ENCODE results near the gene MYL6B. TPM values are rescaled to one million over a fixed set of nuclear protein-coding genes. Genes with fewer than 3 reads are reported as not detected.

Gene MYL6B
- total RNA-seq, 2 donors from 2014 or later: 99.7 to 112 TPM

DNA sequence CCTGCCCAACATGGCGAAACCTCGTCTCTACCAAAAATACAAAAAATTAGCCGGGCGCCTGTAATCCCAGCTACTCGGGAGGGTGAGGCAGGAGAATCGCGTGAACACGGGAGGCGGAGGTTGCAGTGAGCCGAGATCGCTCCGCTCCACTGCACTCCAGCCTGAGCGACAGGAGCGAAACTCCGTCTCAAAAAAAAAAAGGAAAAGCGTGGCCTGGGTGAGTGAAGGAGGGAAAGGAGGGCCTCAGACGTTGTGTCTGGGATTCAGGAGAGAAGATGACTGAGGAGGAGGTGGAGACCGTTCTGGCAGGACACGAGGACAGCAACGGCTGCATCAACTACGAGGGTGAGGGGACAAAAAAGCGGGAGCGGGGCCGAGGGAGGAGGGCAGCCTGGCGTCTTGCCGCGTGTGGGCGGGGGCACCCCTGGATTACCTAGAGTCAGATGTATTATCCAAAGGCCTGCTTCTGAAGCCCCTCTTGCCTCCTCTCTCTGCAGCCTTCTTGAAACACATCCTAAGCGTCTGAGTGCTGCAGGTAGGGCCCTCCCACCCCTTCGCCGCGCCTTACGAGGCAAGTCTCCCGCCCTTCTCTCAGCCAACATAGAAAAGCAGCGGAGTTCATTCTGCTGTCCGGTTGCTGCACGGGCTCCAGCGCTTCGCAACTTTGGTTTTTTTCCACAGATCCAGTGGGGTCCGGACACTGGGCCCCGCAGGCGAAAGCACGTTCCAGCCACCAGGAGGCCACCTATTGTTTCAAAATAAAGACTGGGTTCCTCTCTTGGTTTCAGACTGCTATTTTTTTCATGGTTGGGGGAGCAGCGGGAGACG, 5.0 kb downstream of the MYL6B start:
- ATAC-seq (peak; percentile 17 to 59), DNase-seq (ENCODE audit: low spot score in 2 of 2) (peak in 1 of 2 donors; percentile 53)
- Mint-ChIP-seq H3K27ac (peak overlapping the region; percentile 95 to 96), H3K9me3 (no peaks in the 10 kb centered on the region), H3K36me3 (peaks cover 42 to 65% of the 10 kb centered on the region in 2 donors)

DNA sequence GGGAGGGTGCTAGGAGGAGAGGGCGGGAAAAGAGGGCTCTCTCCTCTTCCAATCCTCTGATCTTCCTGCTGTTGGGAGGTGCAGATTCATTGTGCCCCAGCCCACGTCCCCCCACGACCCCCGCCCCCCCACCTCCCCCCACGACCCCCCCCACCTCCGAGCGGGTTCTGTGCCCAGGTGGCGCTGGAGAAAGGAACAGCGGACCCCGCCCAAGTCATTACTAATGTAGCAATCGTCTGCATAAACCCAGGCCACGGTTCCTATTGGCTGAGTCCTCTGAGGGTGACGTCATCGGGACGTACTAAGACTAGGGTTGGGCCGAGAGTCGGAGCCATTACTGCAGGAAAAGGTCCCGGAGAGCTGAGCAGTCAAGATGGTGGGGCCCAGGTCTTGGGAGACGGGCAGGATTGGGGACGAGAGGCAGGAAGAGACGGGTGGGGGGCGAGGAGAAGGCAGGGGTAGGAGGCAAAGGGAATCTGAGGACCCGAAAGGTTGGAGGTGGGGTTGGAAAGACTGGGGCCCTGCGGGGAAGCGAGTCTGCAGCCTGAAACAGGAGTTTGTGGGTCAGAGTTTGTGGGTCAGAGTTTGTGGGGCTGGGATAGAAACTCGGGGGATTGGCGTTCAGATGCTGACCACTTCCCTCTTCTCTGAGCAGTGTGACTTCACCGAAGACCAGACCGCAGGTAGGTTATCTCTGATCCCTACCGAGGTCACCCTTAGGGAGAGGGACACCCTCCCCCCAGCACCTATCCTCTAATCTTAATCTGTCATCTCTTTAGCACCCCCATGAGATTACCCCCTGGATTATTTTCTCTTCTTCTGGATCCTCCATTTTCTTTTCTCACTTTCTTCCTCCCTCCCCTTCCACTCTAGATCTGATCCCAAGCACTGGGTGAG, 5.9 kb downstream of the MYL6B start, which contains the start of gene MYL6:
Gene MYL6, plus strand, starts transcription at position 331 of the 897 bp plus-strand sequence. Its CDS starts 43 bp downstream, at position 374.
- Mint-ChIP-seq H3K9me3 (no peaks in the 10 kb centered on the region), H3K36me3 (peaks cover 42 to 62% of the 10 kb centered on the region in 2 donors)
- ATAC-seq: peak; percentile 86 to 92

DNA sequence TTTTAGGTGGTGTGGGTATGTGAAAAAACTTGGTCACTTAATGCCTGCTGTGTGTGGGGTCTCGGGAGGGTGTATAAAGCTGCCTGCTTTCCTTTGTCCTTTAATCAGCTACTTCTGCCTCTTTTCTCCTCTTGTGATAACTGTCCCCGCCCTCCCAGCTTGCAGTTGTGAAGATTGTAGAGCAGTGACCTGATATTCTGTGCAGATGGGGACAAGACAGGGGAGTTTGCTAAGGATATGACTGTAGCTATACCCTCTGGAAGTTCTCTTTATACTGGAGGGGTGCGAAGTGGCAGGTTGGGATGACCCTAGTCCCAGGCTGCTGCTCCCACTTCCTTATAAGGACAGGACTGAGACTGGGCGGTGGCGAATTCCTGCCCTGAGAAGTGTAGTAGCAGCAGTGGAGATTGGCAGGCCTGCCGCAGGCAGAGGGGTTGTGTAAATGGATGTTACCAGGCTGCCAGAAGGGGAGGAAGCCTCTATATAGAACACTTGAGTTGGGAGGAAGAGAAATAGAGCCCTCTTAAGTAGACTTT, 6.6 kb downstream of the MYL6B start:
- no peak for DNase-seq (ENCODE audit: low spot score in 2 of 2)
- Mint-ChIP-seq H3K27ac (peak overlapping the region; percentile 95 to 98), H3K36me3 (peaks cover 42 to 62% of the 10 kb centered on the region in 2 donors), H3K9me3 (no peaks in the 10 kb centered on the region)
- peak in 1 of 2 donors; percentile 17 for ATAC-seq

More for the DNA sequence above, 5.9 kb downstream of the MYL6B start, which contains the start of gene MYL6:
- DNase-seq (ENCODE audit: low spot score in 2 of 2): peak; percentile 87 to 92
- H3K27ac Mint-ChIP-seq: peak within 1 kb of the TSS; percentile 95 to 98

DNA sequence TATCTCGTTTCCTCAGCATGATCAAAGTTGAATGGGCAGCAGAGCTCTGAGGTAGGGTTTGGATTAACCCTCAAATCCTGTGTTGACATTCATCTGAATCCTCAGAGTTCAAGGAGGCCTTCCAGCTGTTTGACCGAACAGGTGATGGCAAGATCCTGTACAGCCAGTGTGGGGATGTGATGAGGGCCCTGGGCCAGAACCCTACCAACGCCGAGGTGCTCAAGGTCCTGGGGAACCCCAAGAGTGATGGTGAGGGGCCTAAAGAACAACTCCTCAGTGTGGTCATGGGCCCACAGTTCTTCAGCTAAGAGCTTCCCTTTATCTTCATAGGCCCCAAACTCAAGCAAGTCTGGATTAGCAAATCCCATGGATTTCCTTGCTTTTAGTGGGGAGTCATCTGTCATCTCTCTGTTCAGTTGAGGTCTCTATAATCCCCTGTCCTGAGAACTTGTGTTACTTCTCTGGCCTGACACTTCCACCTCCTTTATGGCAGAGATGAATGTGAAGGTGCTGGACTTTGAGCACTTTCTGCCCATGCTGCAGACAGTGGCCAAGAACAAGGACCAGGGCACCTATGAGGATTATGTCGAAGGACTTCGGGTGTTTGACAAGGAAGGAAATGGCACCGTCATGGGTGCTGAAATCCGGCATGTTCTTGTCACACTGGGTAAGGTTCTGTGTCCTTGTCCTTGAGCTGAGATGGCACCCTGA, 7.2 kb downstream of the MYL6B start:
- Mint-ChIP-seq H3K27ac (peak overlapping the region; percentile 95 to 98), H3K36me3 (peaks cover 42 to 62% of the 10 kb centered on the region in 2 donors)

GRCh38 chr12:56160193-56160763, 7.9 kb downstream of the MYL6B start:
- DNase-seq (ENCODE audit: low spot score in 2 of 2) (peak in 1 of 2 donors; percentile 48), ATAC-seq (peak; percentile 22 to 38)
- Mint-ChIP-seq H3K9me3 (no peaks in the 10 kb centered on the region), H3K36me3 (peaks cover 42 to 61% of the 10 kb centered on the region in 2 donors), H3K27ac (peak overlapping the region; percentile 95 to 98)

More for the DNA sequence above, 7.2 kb downstream of the MYL6B start:
- H3K9me3 Mint-ChIP-seq: no peaks in the 10 kb centered on the region
- DNase-seq (ENCODE audit: low spot score in 2 of 2) (no peak), ATAC-seq (no peak)

GRCh38 chr12:56160894-56161689, 8.7 kb downstream of the MYL6B start:
- no peak for ATAC-seq

GRCh38 chr12:56161690-56162351, 9.4 kb downstream of the MYL6B start:
- no peak for ATAC-seq
- H3K27ac Mint-ChIP-seq: peak overlapping the region; percentile 81 to 95
- H3K36me3 Mint-ChIP-seq: peaks cover 42 to 48% of the 10 kb centered on the region in 2 donors
- H3K9me3 Mint-ChIP-seq: no peaks in the 10 kb centered on the region
- DNase-seq (ENCODE audit: low spot score in 2 of 2): no peak

More at GRCh38 chr12:56160894-56161689, 8.7 kb downstream of the MYL6B start:
- Mint-ChIP-seq H3K27ac (peak overlapping the region; percentile 81 to 95), H3K36me3 (peaks cover 42 to 53% of the 10 kb centered on the region in 2 donors), H3K9me3 (no peaks in the 10 kb centered on the region)
- no peak for DNase-seq (ENCODE audit: low spot score in 2 of 2)

- DNase-seq (ENCODE audit: low spot score in 2 of 2) (no peak), ATAC-seq (no peak)
- Mint-ChIP-seq H3K27ac (peak overlapping the region; percentile 39 to 95), H3K9me3 (no peaks in the 10 kb centered on the region), H3K36me3 (peaks cover 36 to 44% of the 10 kb centered on the region in 2 donors)
These were observed 10.3 kb downstream of the MYL6B start for GRCh38 chr12:56162468-56163290.

DNA sequence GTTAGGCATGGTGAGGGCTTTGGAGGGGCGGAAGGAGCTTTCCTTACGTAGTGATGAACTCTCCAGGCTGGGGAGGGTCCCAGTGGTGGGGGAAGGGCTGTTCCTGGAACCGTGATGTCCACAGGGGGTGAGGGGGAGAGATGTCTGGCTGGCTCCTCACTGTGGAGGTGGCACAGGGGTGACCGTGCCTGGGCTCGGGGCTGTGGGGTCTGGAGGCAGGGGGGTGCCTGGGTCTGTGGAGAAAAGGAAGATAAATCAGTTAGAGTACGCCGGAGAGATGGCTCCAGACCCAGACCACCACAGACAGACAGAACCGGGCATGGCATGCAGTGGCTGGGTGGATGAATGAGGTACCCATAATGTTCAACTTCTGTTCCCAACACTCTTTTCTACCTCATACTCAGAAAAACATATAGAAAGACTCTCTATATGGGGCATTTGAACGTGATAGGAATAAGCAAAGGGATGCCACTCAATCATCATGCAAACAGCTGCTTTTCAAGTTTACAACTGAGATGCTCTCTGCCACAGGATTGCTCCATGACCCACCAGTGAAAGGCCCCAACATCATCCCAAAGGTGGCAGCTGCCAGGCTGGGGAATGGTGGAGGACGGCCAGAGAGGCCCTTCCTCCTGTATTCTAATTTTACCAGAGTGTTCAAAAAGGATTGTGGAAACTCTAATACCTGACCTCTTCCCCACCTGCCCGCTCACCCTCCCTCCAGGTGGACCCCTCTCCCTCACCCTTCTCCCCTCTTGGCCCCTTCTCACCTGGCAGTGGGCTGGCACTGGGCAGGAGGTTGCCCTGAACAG, 11.4 kb downstream of the MYL6B start:
- DNase-seq (ENCODE audit: low spot score in 2 of 2) (no peak), ATAC-seq (no peak)
- H3K27ac Mint-ChIP-seq: peak overlapping the region; percentile 68 to 87
- H3K36me3 Mint-ChIP-seq: peaks cover 29 to 38% of the 10 kb centered on the region in 2 donors
- H3K9me3 Mint-ChIP-seq: no peaks in the 10 kb centered on the region

DNA sequence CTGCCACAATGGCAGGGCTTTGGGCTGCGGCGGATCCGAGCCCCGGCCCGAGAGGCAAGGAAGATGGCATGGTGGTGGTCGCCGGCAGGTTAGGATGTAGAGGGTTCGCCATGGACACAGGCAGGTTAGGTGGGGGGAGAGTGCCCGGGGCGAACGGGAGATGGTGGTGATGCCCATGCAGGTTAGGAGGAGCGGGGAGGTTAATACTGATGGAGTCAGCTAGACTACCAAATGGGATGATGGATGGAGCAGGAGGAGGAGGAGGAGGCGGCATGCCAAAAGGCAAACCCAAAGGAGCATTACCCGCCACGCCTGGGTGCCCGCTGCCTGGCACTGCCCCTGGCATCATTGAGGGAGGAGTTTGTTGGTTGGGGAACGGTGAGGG, 11.9 kb downstream of the MYL6B start:
- Mint-ChIP-seq H3K9me3 (no peaks in the 10 kb centered on the region), H3K36me3 (peaks cover 23 to 32% of the 10 kb centered on the region in 2 donors), H3K27ac (peak overlapping the region; percentile 68 to 87)
- DNase-seq (ENCODE audit: low spot score in 2 of 2): no peak
- ATAC-seq: no peak

DNA sequence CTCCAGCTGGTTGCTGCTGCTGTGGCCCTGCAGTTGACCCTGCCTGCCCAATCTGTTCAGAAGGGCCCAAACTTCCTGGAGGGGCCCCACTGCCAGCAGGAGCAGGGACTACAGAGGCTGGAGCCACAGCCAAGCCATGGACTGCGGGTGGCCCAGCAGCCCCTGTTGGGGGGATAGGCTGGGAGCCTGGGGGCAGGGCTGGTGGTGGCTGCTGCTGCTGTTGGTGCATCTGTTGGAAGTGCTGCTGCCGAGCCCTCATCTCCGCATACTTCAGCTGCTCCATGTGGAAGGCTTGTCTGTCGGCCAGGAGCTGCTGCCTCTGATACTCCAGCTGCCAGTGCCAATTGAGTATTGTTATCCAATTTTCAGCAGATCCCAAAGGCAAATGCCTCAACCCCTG, 13.0 kb downstream of the MYL6B start:
- ATAC-seq (no peak), DNase-seq (ENCODE audit: low spot score in 2 of 2) (no peak)
- peaks cover 13 to 22% of the 10 kb centered on the region in 2 donors for H3K36me3 Mint-ChIP-seq
- H3K9me3 Mint-ChIP-seq: no peaks in the 10 kb centered on the region
- peak overlapping the region; percentile 70 to 88 for H3K27ac Mint-ChIP-seq

GRCh38 chr12:56169229-56169759, 16.9 kb downstream of the MYL6B start:
- DNase-seq (ENCODE audit: low spot score in 2 of 2) (no peak), ATAC-seq (no peak)
- Mint-ChIP-seq H3K27ac (peak overlapping the region; percentile 59 to 77), H3K9me3 (no peaks in the 10 kb centered on the region), H3K36me3 (peaks cover 0 to 13% of the 10 kb centered on the region in 2 donors)

- Mint-ChIP-seq H3K9me3 (no peaks in the 10 kb centered on the region), H3K36me3 (peaks cover 4 to 12% of the 10 kb centered on the region in 2 donors), H3K27ac (no peak overlapping the region)
- DNase-seq (ENCODE audit: low spot score in 2 of 2): no peak
- ATAC-seq: no peak
These were observed 20.5 kb downstream of the MYL6B start for GRCh38 chr12:56172839-56173238.

All from activated naive CD4-positive, alpha-beta T cell treated with anti-CD3 and anti-CD28 coated beads, Interleukin-2, amount 50 U/mL, for 72 hours (primary cell).